SJCRH30 (cell line): ENCODE data around the gene CCDC167. TPM values are rescaled to one million over a fixed set of nuclear protein-coding genes. Genes with fewer than 3 reads are reported as not detected.
"Not testable (repeated sequence)": the region's sequence is repeated elsewhere in the genome, so short reads cannot be mapped to it uniquely, and the experiment has no call there.

Experiments used
- DNase-seq, 2 experiments: peaks; one replicate each; pipeline ENCODE4 v3.0.0-alpha.2; 2015 to 2020
- H3K27ac ChIP-seq: fragments of 250-450 bp; sonication (Bioruptor Pico); 2 replicates; pipeline ENCODE4 v1.5.1; 2020; ENCODE audit warnings: mild to moderate bottlenecking, moderate library complexity
- H3K27me3 ChIP-seq: fragments of 250-450 bp; sonication (Bioruptor Pico); 2 replicates; pipeline ENCODE4 v1.5.1; 2020; ENCODE audit warnings: mild to moderate bottlenecking, moderate library complexity
- H3K36me3 ChIP-seq: fragments of 250-450 bp; sonication (Bioruptor Pico); 2 replicates; pipeline ENCODE4 v1.5.1; 2020; ENCODE audit warnings: mild to moderate bottlenecking, moderate library complexity
- H3K4me1 ChIP-seq: fragments of 250-450 bp; sonication (Bioruptor Pico); 2 replicates; pipeline ENCODE4 v1.5.1; 2020; ENCODE audit warnings: mild to moderate bottlenecking, moderate library complexity
- H3K4me3 ChIP-seq: fragments of 250-450 bp; sonication (Bioruptor Pico); 2 replicates; pipeline ENCODE4 v1.5.1; 2020; ENCODE audit warnings: mild to moderate bottlenecking, moderate library complexity
- H3K9me3 ChIP-seq: fragments of 250-450 bp; sonication (Bioruptor Pico); replicated peaks from 2 replicates; pipeline ENCODE4 v1.5.1; 2020; ENCODE audit warnings: mild to moderate bottlenecking, moderate library complexity
- total RNA-seq: library from RNA; depleted of rRNA; stranded (reverse); fragments of >200 nt; shearing (Covaris generic); gene quantifications from 2 replicates; pipeline ENCODE4 v1.2.3, GENCODE V29; 2014

The CCDC167 gene
- total RNA-seq, 1 experiment from 2014 or later = 29.0 TPM

- H3K27me3 ChIP-seq = peaks cover 23% of the 10 kb centered on the region
- no peaks in the 10 kb centered on the region for H3K9me3 ChIP-seq
- no peak for DNase-seq
- H3K4me1 ChIP-seq = peaks cover 17% of the 10 kb centered on the region
- no peak overlapping the region for H3K27ac ChIP-seq
- no peak overlapping the region for H3K4me3 ChIP-seq
- no peaks in the 10 kb centered on the region for H3K36me3 ChIP-seq
Measured at GRCh38 chr6:37511201-37511600, 11.5 kb upstream of the CCDC167 start.

GRCh38 chr6:37507690-37508421 lies 8.2 kb upstream of the CCDC167 start:
- peaks cover 9% of the 10 kb centered on the region; the same call in 1 of the 2 replicates for H3K27me3 ChIP-seq

GRCh38 chr6:37507077-37507476 lies 7.4 kb upstream of the CCDC167 start:
- H3K4me3 ChIP-seq = no peak overlapping the region
- H3K27me3 ChIP-seq = peaks cover 1% of the 10 kb centered on the region; the same call in 1 of the 2 replicates
- H3K36me3 ChIP-seq = no peaks in the 10 kb centered on the region
- H3K9me3 ChIP-seq = no peaks in the 10 kb centered on the region
- H3K27ac ChIP-seq = no peak overlapping the region
- no peak for DNase-seq
- H3K4me1 ChIP-seq = no peaks in the 10 kb centered on the region

More at GRCh38 chr6:37507690-37508421, 8.2 kb upstream of the CCDC167 start:
- Histone ChIP-seq H3K4me3 (no peak overlapping the region), H3K9me3 (no peaks in the 10 kb centered on the region), H3K27ac (no peak overlapping the region), H3K4me1 (peaks cover 3% of the 10 kb centered on the region), H3K36me3 (no peaks in the 10 kb centered on the region)
- DNase-seq = no peak

GRCh38 chr6:37506479-37506878 lies 6.8 kb upstream of the CCDC167 start:
- Histone ChIP-seq H3K4me1 (no peaks in the 10 kb centered on the region), H3K9me3 (no peaks in the 10 kb centered on the region), H3K27ac (no peak overlapping the region), H3K4me3 (no peak overlapping the region), H3K36me3 (no peaks in the 10 kb centered on the region), H3K27me3 (no peaks in the 10 kb centered on the region; the same call in 1 of the 2 replicates)
- no peak for DNase-seq

- Histone ChIP-seq H3K9me3 (no peaks in the 10 kb centered on the region), H3K36me3 (no peaks in the 10 kb centered on the region), H3K27me3 (no peaks in the 10 kb centered on the region; the same call in 1 of the 2 replicates), H3K4me1 (no peaks in the 10 kb centered on the region), H3K27ac (no peak overlapping the region), H3K4me3 (no peak overlapping the region)
- no peak for DNase-seq
Measured at GRCh38 chr6:37504024-37504423, 4.3 kb upstream of the CCDC167 start.

- Histone ChIP-seq H3K9me3 (no peaks in the 10 kb centered on the region), H3K27ac (no peak overlapping the region), H3K36me3 (no peaks in the 10 kb centered on the region), H3K4me1 (no peaks in the 10 kb centered on the region), H3K27me3 (no peaks in the 10 kb centered on the region; the same call in 1 of the 2 replicates), H3K4me3 (no peak overlapping the region)
- no peak for DNase-seq
Measured at GRCh38 chr6:37503309-37503965, 3.7 kb upstream of the CCDC167 start.

GRCh38 chr6:37502703-37503291 lies 3.1 kb upstream of the CCDC167 start:
- H3K36me3 ChIP-seq = no peaks in the 10 kb centered on the region
- no peak overlapping the region for H3K27ac ChIP-seq
- no peaks in the 10 kb centered on the region for H3K4me1 ChIP-seq
- no peaks in the 10 kb centered on the region for H3K9me3 ChIP-seq
- H3K27me3 ChIP-seq = no peaks in the 10 kb centered on the region; the same call in 1 of the 2 replicates
- DNase-seq = no peak
- no peak overlapping the region for H3K4me3 ChIP-seq

- Histone ChIP-seq H3K27ac (no peak overlapping the region), H3K27me3 (no peaks in the 10 kb centered on the region; the same call in 1 of the 2 replicates), H3K9me3 (no peaks in the 10 kb centered on the region), H3K36me3 (no peaks in the 10 kb centered on the region), H3K4me1 (no peaks in the 10 kb centered on the region), H3K4me3 (no peak overlapping the region)
- DNase-seq = no peak
Measured at GRCh38 chr6:37501632-37502491, 2.2 kb upstream of the CCDC167 start.

- not testable (repeated sequence) for H3K27me3 ChIP-seq, DNase-seq, H3K4me3 ChIP-seq, H3K4me1 ChIP-seq, H3K27ac ChIP-seq, H3K36me3 ChIP-seq, H3K9me3 ChIP-seq
Measured at GRCh38 chr6:37500904-37501303, 1.2 kb upstream of the CCDC167 start.

GRCh38 chr6:37500294-37500608 lies 558 bp upstream of the CCDC167 start:
- Histone ChIP-seq H3K4me1 (no peaks in the 10 kb centered on the region), H3K27me3 (no peaks in the 10 kb centered on the region; the same call in 1 of the 2 replicates), H3K4me3 (peak overlapping the region; percentile 61), H3K36me3 (no peaks in the 10 kb centered on the region), H3K9me3 (no peaks in the 10 kb centered on the region), H3K27ac (peak overlapping the region; percentile 64)
- DNase-seq = no peak

- no peaks in the 10 kb centered on the region for H3K27me3 ChIP-seq
- DNase-seq = no peak
- no peaks in the 10 kb centered on the region for H3K36me3 ChIP-seq
- no peaks in the 10 kb centered on the region for H3K4me1 ChIP-seq
- no peak overlapping the region for H3K4me3 ChIP-seq
- H3K27ac ChIP-seq = no peak overlapping the region
- H3K9me3 ChIP-seq = no peaks in the 10 kb centered on the region
Measured at GRCh38 chr6:37496951-37497885, 2.5 kb downstream of the CCDC167 start.

GRCh38 chr6:37495244-37495934 lies 4.3 kb downstream of the CCDC167 start:
- Histone ChIP-seq H3K9me3 (no peaks in the 10 kb centered on the region), H3K27me3 (no peaks in the 10 kb centered on the region), H3K4me1 (no peaks in the 10 kb centered on the region), H3K27ac (no peak overlapping the region), H3K4me3 (no peak overlapping the region), H3K36me3 (no peaks in the 10 kb centered on the region)
- DNase-seq = no peak

- DNase-seq = no peak
- no peak overlapping the region for H3K4me3 ChIP-seq
- no peaks in the 10 kb centered on the region; the same call in 1 of the 2 replicates for H3K4me1 ChIP-seq
- H3K36me3 ChIP-seq = no peaks in the 10 kb centered on the region
- H3K27me3 ChIP-seq = no peaks in the 10 kb centered on the region
- no peak overlapping the region for H3K27ac ChIP-seq
- no peaks in the 10 kb centered on the region for H3K9me3 ChIP-seq
Measured at GRCh38 chr6:37493661-37493995, 6.1 kb downstream of the CCDC167 start.
